GM23338 (cell line): Measurements from ENCODE around the gene TRAPPC14. TPM values are rescaled to one million over a fixed set of nuclear protein-coding genes. Genes with fewer than 3 reads are reported as not detected.

Source experiments
- ATAC-seq: fragments of 200-7000 bp; cut with Tn5 transposase; 3 replicates; pipeline ENCODE4 v1.9.1; 2020
- DNase-seq: peaks from one replicate; pipeline ENCODE4 v3.0.0-alpha.2; 2015; ENCODE audit warnings: low spot score
- H2AFZ ChIP-seq: fragments of 200-600 bp; sonication (generic); 2 replicates; pipeline ENCODE4 v1.8.0; 2016; ENCODE audit warnings: antibody characterized with exemption, mild to moderate bottlenecking, moderate library complexity
- H3F3A ChIP-seq: fragments of 200-600 bp; sonication (generic); replicated peaks from 2 replicates; pipeline ENCODE4 v1.8.0; 2017; ENCODE audit warnings: antibody characterized with exemption, mixed run types, low read depth
- H3K27ac ChIP-seq: fragments of 200-600 bp; sonication (generic); 2 replicates; pipeline ENCODE4 v1.6.1; 2016; ENCODE audit warnings: low read depth
- H3K27me3 ChIP-seq: fragments of 200-600 bp; sonication (generic); 2 replicates; pipeline ENCODE4 v1.8.0; 2016; ENCODE audit warnings: mild to moderate bottlenecking, mixed run types, moderate library complexity; ENCODE audit not compliant: insufficient read depth
- H3K36me3 ChIP-seq: fragments of 200-600 bp; sonication (generic); 2 replicates; pipeline ENCODE4 v1.8.0; 2016; ENCODE audit warnings: mild to moderate bottlenecking; ENCODE audit not compliant: insufficient read depth
- H3K4me1 ChIP-seq: fragments of 200-600 bp; sonication (generic); 2 replicates; pipeline ENCODE4 v1.8.0; 2016; ENCODE audit warnings: mild to moderate bottlenecking, moderate library complexity; ENCODE audit not compliant: insufficient read depth
- H3K4me2 ChIP-seq: fragments of 200-600 bp; sonication (generic); 2 replicates; pipeline ENCODE4 v1.7.1; 2017; ENCODE audit warnings: mixed run types
- H3K4me3 ChIP-seq: fragments of 200-600 bp; sonication (generic); 2 replicates; pipeline ENCODE4 v1.6.1; 2016; ENCODE audit warnings: mixed run types
- H3K79me2 ChIP-seq: fragments of 200-600 bp; sonication (generic); replicated peaks from 2 replicates; pipeline ENCODE4 v1.8.0; 2017; ENCODE audit warnings: mild to moderate bottlenecking; ENCODE audit not compliant: insufficient read depth
- H3K9me2 ChIP-seq: fragments of 200-600 bp; sonication (generic); 2 replicates; pipeline ENCODE4 v1.8.0; 2017; ENCODE audit not compliant: insufficient read depth
- H4K20me1 ChIP-seq: fragments of 200-600 bp; sonication (generic); replicated peaks from 2 replicates; pipeline ENCODE4 v1.8.0; 2017; ENCODE audit warnings: mild to moderate bottlenecking; ENCODE audit not compliant: insufficient read depth
- H3K27ac Mint-ChIP-seq: 2 replicates; pipeline ENCODE4 v1.8.0; 2020; ENCODE audit warnings: inconsistent platforms, mild to moderate bottlenecking, moderate library complexity, mixed read lengths
- H3K27me3 Mint-ChIP-seq: 3 replicates; pipeline ENCODE4 v1.8.0; 2022; ENCODE audit warnings: low read depth, mild to moderate bottlenecking, moderate library complexity, mixed read lengths, inconsistent platforms; ENCODE audit not compliant: insufficient read depth, poor library complexity
- H3K36me3 Mint-ChIP-seq: 3 replicates; pipeline ENCODE4 v1.8.0; 2021; ENCODE audit warnings: low read depth, mild to moderate bottlenecking, inconsistent platforms, moderate library complexity, mixed read lengths
- H3K4me1 Mint-ChIP-seq: 3 replicates; pipeline ENCODE4 v1.8.0; 2020; ENCODE audit warnings: mild to moderate bottlenecking, inconsistent platforms, mixed read lengths
- H3K4me3 Mint-ChIP-seq: 3 replicates; pipeline ENCODE4 v1.8.0; 2021; ENCODE audit warnings: moderate library complexity, mild to moderate bottlenecking, inconsistent platforms, mixed read lengths
- H3K9me3 Mint-ChIP-seq: 3 replicates; pipeline ENCODE4 v1.8.0; 2020; ENCODE audit warnings: moderate library complexity, mild to moderate bottlenecking, inconsistent platforms, mixed read lengths
- CREB1 ChIP-seq: fragments of 250-450 bp; sonication (Bioruptor Pico); IDR thresholded peaks from 2 replicates; pipeline ENCODE4 v1.5.0; 2020; ENCODE audit warnings: low read depth, mild to moderate bottlenecking, moderate library complexity
- CTCF ChIP-seq, 2 experiments: fragments of 200-600 bp in 1 of 2; sonication (generic) in 1 of 2; conservative IDR thresholded peaks; 2 replicates each; pipeline versions ENCODE4 v1.5.1 to v1.6.1; 2016 to 2017; ENCODE audit warnings: antibody characterized with exemption in 2 of 2, low read depth in 2 of 2, mild to moderate bottlenecking in 2 of 2, moderate library complexity in 1 of 2
- ETS1 ChIP-seq: IDR thresholded peaks from 2 replicates; pipeline ENCODE4 v1.6.1; 2016; ENCODE audit warnings: antibody characterized with exemption
- EZH2phosphoT487 ChIP-seq: fragments of 200-600 bp; sonication (generic); IDR thresholded peaks from one replicate; pipeline ENCODE4 v1.8.1; 2018; ENCODE audit warnings: antibody characterized with exemption; ENCODE audit not compliant: unreplicated experiment
- NANOG ChIP-seq: IDR thresholded peaks from 2 replicates; pipeline ENCODE4 v1.6.1; 2016; ENCODE audit warnings: antibody characterized with exemption, borderline replicate concordance
- STAT1 ChIP-seq: IDR thresholded peaks from one replicate; pipeline ENCODE4 v1.6.1; 2016; ENCODE audit warnings: antibody characterized with exemption; ENCODE audit not compliant: unreplicated experiment
- polyA plus RNA-seq: library from polyadenylated mRNA; unstranded; fragments of >200 nt; fragmentation: Nextera tagmentation; extraction: Ambion mirVana; gene quantifications from 2 replicates; pipeline ENCODE4 v1.2.1, GENCODE V29; 2016
- total RNA-seq: library from RNA; depleted of rRNA; stranded (reverse); fragments of >200 nt; shearing (Covaris generic); gene quantifications from 2 replicates; pipeline ENCODE4 v1.2.3, GENCODE V29; 2014

The TRAPPC14 gene
- total and polyA plus RNA-seq, 2 experiments from 2014 or later, result 9.3 to 15.7 TPM

- DNase-seq (no peak), ATAC-seq (no peak)
- Histone ChIP-seq H3K4me3 (peak overlapping the region; percentile 97; the same call in 1 of the 2 replicates), H2AFZ (no peak overlapping the region), H3K79me2 (no peaks in the 10 kb centered on the region; the same call in 1 of the 2 replicates), H3K27me3 (no peaks in the 10 kb centered on the region), H3K4me2 (peak overlapping the region; percentile 88), H4K20me1 (peaks cover 14% of the 10 kb centered on the region), H3K36me3 (no peaks in the 10 kb centered on the region), H3K9me2 (no peaks in the 10 kb centered on the region), H3K4me1 (peaks cover 7% of the 10 kb centered on the region; the same call in 1 of the 2 replicates), H3F3A (peaks cover 35% of the 10 kb centered on the region), H3K27ac (peak overlapping the region; percentile 74; the same call in 1 of the 2 replicates)
- no peak for TF ChIP-seq STAT1
- TF ChIP-seq ETS1, result no peak
- TF ChIP-seq NANOG, result no peak
- TF ChIP-seq CREB1 (CRISPR knock-in tag), result no peak
- H3K4me1 Mint-ChIP-seq, result peaks cover 31% of the 10 kb centered on the region
- no peak overlapping the region; the same call in 1 of the 2 replicates for H3K27ac Mint-ChIP-seq
- peak overlapping the region; percentile 83 for H3K4me3 Mint-ChIP-seq
- peaks cover 51% of the 10 kb centered on the region for H3K36me3 Mint-ChIP-seq
- no peaks in the 10 kb centered on the region for H3K9me3 Mint-ChIP-seq
- peaks cover 24% of the 10 kb centered on the region for H3K27me3 Mint-ChIP-seq
Observed at GRCh38 chr7:100157069-100157333, 1.5 kb downstream of the TRAPPC14 start.

- H3K27ac Mint-ChIP-seq, result no peak overlapping the region
- no peaks in the 10 kb centered on the region for H3K9me3 Mint-ChIP-seq
- no peak overlapping the region for H2AFZ ChIP-seq
- H3K79me2 ChIP-seq, result peaks cover 4% of the 10 kb centered on the region; the same call in 1 of the 2 replicates
- ATAC-seq (no peak), DNase-seq (no peak)
- H3K27me3 ChIP-seq, result no peaks in the 10 kb centered on the region
- H3K36me3 Mint-ChIP-seq, result peaks cover 56% of the 10 kb centered on the region
- H3K4me3 ChIP-seq, result no peak overlapping the region
- peaks cover 39% of the 10 kb centered on the region for H3F3A ChIP-seq
- peak overlapping the region; percentile 83 for H3K4me3 Mint-ChIP-seq
- H3K27ac ChIP-seq, result no peak overlapping the region
- TF ChIP-seq STAT1, result no peak
- TF ChIP-seq CREB1 (CRISPR knock-in tag), result no peak
- TF ChIP-seq CTCF (conservative IDR thresholded peaks at IDR 0.05; ENCODE audit: low read depth in 2 of 2), result no peak
- TF ChIP-seq NANOG, result no peak
- no peak for TF ChIP-seq EZH2phosphoT487
- H3K36me3 ChIP-seq, result no peaks in the 10 kb centered on the region
- peak overlapping the region; percentile 88; the same call in 1 of the 2 replicates for H3K4me2 ChIP-seq
- peaks cover 14% of the 10 kb centered on the region for H4K20me1 ChIP-seq
- peaks cover 31% of the 10 kb centered on the region for H3K4me1 Mint-ChIP-seq
- peaks cover 7% of the 10 kb centered on the region; the same call in 1 of the 2 replicates for H3K4me1 ChIP-seq
- H3K27me3 Mint-ChIP-seq, result peaks cover 25% of the 10 kb centered on the region
- H3K9me2 ChIP-seq, result no peaks in the 10 kb centered on the region
Observed at GRCh38 chr7:100156331-100157068, 2.0 kb downstream of the TRAPPC14 start.
